HCT116 (cell line): ENCODE data around the gene RORB. TPM values are rescaled to one million over a fixed set of nuclear protein-coding genes. Genes with fewer than 3 reads are reported as not detected.

Experiments used
- ATAC-seq: fragments of 200-7000 bp; cut with Tn5 transposase; 2 replicates; pipeline ENCODE4 v1.9.1; 2020; ENCODE audit warnings: mild to moderate bottlenecking, moderate library complexity
- BruUV-seq: library from RNA; stranded (reverse); fragments of 400-500 nt; replicated peaks from 2 replicates; lab custom pipeline; 2021; lab: Mats Ljungman, UMichigan
- CTCF ChIA-PET: fragments of 300-600 bp; sonication (Branson Sonifier 250); formaldehyde crosslinking; loops from one replicate; lab custom pipeline; 2021; ENCODE audit warnings: antibody characterized with exemption; lab: Charles Lee
- POLR2A ChIA-PET: fragments of 300-600, 350-600 bp; sonication (Branson Sonifier 250); formaldehyde crosslinking; loops from one replicate; lab custom pipeline; 2021; ENCODE audit warnings: antibody characterized with exemption; lab: Charles Lee
- RAD21 ChIA-PET, 2 experiments: fragments of 300-600 bp; sonication (Branson Sonifier 250); formaldehyde crosslinking; loops; one replicate each; lab custom pipeline; 2023; ENCODE audit warnings: low total read pairs in 2 of 2; ENCODE audit not compliant: uncharacterized antibody in 2 of 2, unreplicated experiment in 2 of 2, low non-redundant PET in 1 of 2; lab: Charles Lee
- DNase-seq: peaks from one replicate; pipeline ENCODE4 v3.0.0-alpha.2; 2010; ENCODE audit warnings: low read depth, low spot score
- H2AFZ ChIP-seq: fragments of 200-600 bp; shearing (Covaris generic), sonication (generic); 2 replicates; pipeline ENCODE4 v1.6.1; 2017; ENCODE audit warnings: low read depth, mixed run types, mixed read lengths, antibody characterized with exemption, low read length; ENCODE audit not compliant: poor library complexity, severe bottlenecking
- H3K27ac ChIP-seq: 2 replicates; pipeline ENCODE4 v1.5.1; 2012; ENCODE audit warnings: low read depth, low read length
- H3K27me3 ChIP-seq: fragments of 200-600 bp; sonication (generic); 2 replicates; pipeline ENCODE4 v1.6.1; 2016; ENCODE audit warnings: mixed run types, low read length, mixed read lengths; ENCODE audit not compliant: insufficient read depth
- H3K36me3 ChIP-seq, 2 experiments: fragments of 200-500 bp in 1 of 2; fragments of 200-600 bp in 1 of 2; sonication (Bioruptor generic) in 1 of 2; sonication (generic) in 1 of 2; 2 replicates each; pipeline versions ENCODE4 v1.5.1 to v1.6.1; 2014 to 2016; ENCODE audit warnings: low read length in 2 of 2, inconsistent platforms in 1 of 2, mixed read lengths in 1 of 2, mixed run types in 1 of 2; ENCODE audit not compliant: insufficient read depth in 2 of 2, control insufficient read depth in 1 of 2
- H3K4me1 ChIP-seq, 2 experiments: fragments of 200-600 bp in 1 of 2; sonication (generic) in 1 of 2; 2 replicates each; pipeline versions ENCODE4 v1.5.1 to v1.6.1; 2012 to 2017; ENCODE audit warnings: low read length in 2 of 2, inconsistent platforms in 1 of 2, mild to moderate bottlenecking in 1 of 2, mixed read lengths in 1 of 2, mixed run types in 1 of 2, moderate library complexity in 1 of 2; ENCODE audit not compliant: insufficient read depth in 2 of 2, control insufficient read depth in 1 of 2
- H3K4me2 ChIP-seq: fragments of 200-600 bp; sonication (generic); 2 replicates; pipeline ENCODE4 v1.6.1; 2017; ENCODE audit warnings: mixed run types, low read length, mixed read lengths
- H3K4me3 ChIP-seq, 2 experiments: fragments of 200-600 bp in 1 of 2; sonication (generic) in 1 of 2; replicated peaks in 1 of 2; 2 replicates each; pipeline ENCODE4 v1.5.1; 2011 to 2016; ENCODE audit warnings: low read length in 2 of 2, control low read depth in 1 of 2, low read depth in 1 of 2, mild to moderate bottlenecking in 1 of 2, mixed read lengths in 1 of 2, mixed run types in 1 of 2
- H3K79me2 ChIP-seq: fragments of 200-600 bp; sonication (generic); 2 replicates; pipeline ENCODE4 v1.6.1; 2017; ENCODE audit warnings: mild to moderate bottlenecking, mixed run types, low read length, moderate library complexity, mixed read lengths; ENCODE audit not compliant: insufficient read depth
- H3K9ac ChIP-seq: fragments of 200-600 bp; sonication (generic); 2 replicates; pipeline ENCODE4 v1.6.1; 2016; ENCODE audit warnings: low read length, mixed read lengths
- H3K9me2 ChIP-seq: fragments of 200-600 bp; sonication (generic), shearing (Covaris generic); 2 replicates; pipeline ENCODE4 v1.6.1; 2017; ENCODE audit warnings: mixed run types, mild to moderate bottlenecking, moderate library complexity; ENCODE audit not compliant: insufficient read depth
- H3K9me3 ChIP-seq, 2 experiments: fragments of 200-500 bp in 1 of 2; fragments of 200-600 bp in 1 of 2; sonication (Bioruptor generic) in 1 of 2; sonication (generic) in 1 of 2; 2 replicates each; pipeline ENCODE4 v1.6.1; 2014 to 2017; ENCODE audit warnings: low read length in 2 of 2, mixed read lengths in 2 of 2, inconsistent platforms in 1 of 2, low read depth in 1 of 2, mild to moderate bottlenecking in 1 of 2, mixed run types in 1 of 2, moderate library complexity in 1 of 2; ENCODE audit not compliant: control insufficient read depth in 1 of 2, insufficient read depth in 1 of 2
- H4K20me1 ChIP-seq: fragments of 200-600 bp; sonication (generic), shearing (Covaris generic); 2 replicates; pipeline ENCODE4 v1.6.1; 2017; ENCODE audit warnings: mixed run types, mild to moderate bottlenecking, moderate library complexity; ENCODE audit not compliant: insufficient read depth
- ATF3 ChIP-seq: IDR thresholded peaks from 2 replicates; pipeline ENCODE4 v1.6.1; 2012
- CBX3 ChIP-seq: IDR thresholded peaks from 2 replicates; pipeline ENCODE4 v1.6.1; 2012; ENCODE audit warnings: low read depth
- CEBPB ChIP-seq: IDR thresholded peaks from 2 replicates; pipeline ENCODE4 v1.6.1; 2012; ENCODE audit warnings: low read depth
- CTCF ChIP-seq, 3 experiments: fragments of 200-600 bp in 1 of 3; sonication (generic) in 1 of 3; IDR thresholded peaks in 2 of 3; conservative IDR thresholded peaks in 1 of 3; 2 replicates each; pipeline ENCODE4 v1.5.1; 2012 to 2017; ENCODE audit warnings: low read depth in 2 of 3, low read length in 2 of 3, antibody characterized with exemption in 1 of 3, borderline replicate concordance in 1 of 3, control low read depth in 1 of 3, mild to moderate bottlenecking in 1 of 3, mixed read lengths in 1 of 3, mixed run types in 1 of 3, moderate library complexity in 1 of 3; ENCODE audit not compliant: insufficient read depth in 1 of 3
- EGR1 ChIP-seq: IDR thresholded peaks from 2 replicates; pipeline ENCODE4 v1.6.1; 2012; ENCODE audit warnings: low read depth
- EZH2phosphoT487 ChIP-seq: fragments of 200-600 bp; IDR thresholded peaks from 2 replicates; pipeline ENCODE4 v1.6.1; 2018; ENCODE audit warnings: antibody characterized with exemption, borderline replicate concordance
- FOSL1 ChIP-seq: IDR thresholded peaks from 2 replicates; pipeline ENCODE4 v1.6.1; 2012; ENCODE audit warnings: low read depth
- JUND ChIP-seq: IDR thresholded peaks from 2 replicates; pipeline ENCODE4 v1.6.1; 2012
- MAX ChIP-seq: IDR thresholded peaks from 2 replicates; pipeline ENCODE4 v1.6.1; 2012
- POLR2A ChIP-seq: IDR thresholded peaks from 2 replicates; pipeline ENCODE4 v1.7.0; 2011; ENCODE audit warnings: borderline replicate concordance; ENCODE audit not compliant: insufficient read depth, insufficient read length; ENCODE audit errors: extremely low read depth
- POLR2AphosphoS5 ChIP-seq: IDR thresholded peaks from 2 replicates; pipeline ENCODE4 v1.6.1; 2011; ENCODE audit warnings: mild to moderate bottlenecking, low read depth, low read length, moderate library complexity
- RAD21 ChIP-seq: IDR thresholded peaks from 2 replicates; pipeline ENCODE4 v1.6.1; 2012; ENCODE audit warnings: low read depth, mild to moderate bottlenecking
- SIN3A ChIP-seq: IDR thresholded peaks from 2 replicates; pipeline ENCODE4 v1.6.1; 2012; ENCODE audit warnings: low read depth
- SP1 ChIP-seq: IDR thresholded peaks from 2 replicates; pipeline ENCODE4 v1.6.1; 2012; ENCODE audit warnings: low read depth
- SRF ChIP-seq: IDR thresholded peaks from 2 replicates; pipeline ENCODE4 v1.6.1; 2012; ENCODE audit warnings: low read depth
- YY1 ChIP-seq: IDR thresholded peaks from 2 replicates; pipeline ENCODE4 v1.6.1; 2011; ENCODE audit warnings: low read length, low read depth, moderate library complexity, mild to moderate bottlenecking; ENCODE audit not compliant: insufficient replicate concordance; ENCODE audit errors: extremely low read depth
- ZBTB33 ChIP-seq: IDR thresholded peaks from 2 replicates; pipeline ENCODE4 v1.6.1; 2011; ENCODE audit warnings: mild to moderate bottlenecking, low read length, moderate library complexity; ENCODE audit not compliant: insufficient replicate concordance; ENCODE audit errors: extremely low read depth
- ZNF274 ChIP-seq: fragments of 200-500 bp; sonication (Bioruptor generic); IDR thresholded peaks from 2 replicates; pipeline ENCODE4 v1.6.1; 2014; ENCODE audit warnings: mild to moderate bottlenecking, low read depth, low read length, inconsistent platforms
- intact Hi-C: fragments of 100-400 bp; cut with micrococcal nuclease; formaldehyde crosslinking; loops from 2 replicates; pipeline ENCODE4 v1.10.0; 2022
- total RNA-seq: library from RNA; stranded (reverse); gene quantifications from one replicate; pipeline ENCODE4 v1.2.1, GENCODE V29; 2021; ENCODE audit not compliant: unreplicated experiment

The RORB gene
- total RNA-seq, 1 experiment from 2014 or later: 0.02 TPM

- CTCF ChIA-PET: no interaction called here
- H3K9me2 ChIP-seq: no peaks in the 10 kb centered on the region
- H4K20me1 ChIP-seq: no peaks in the 10 kb centered on the region
- no peak overlapping the region for H3K27ac ChIP-seq
- POLR2A ChIA-PET: no interaction called here
- intact Hi-C loops: no loop called here
- H3K4me1 ChIP-seq: no peaks in the 10 kb centered on the region
- RAD21 ChIA-PET: no interaction called here
- H3K9me3 ChIP-seq: no peaks in the 10 kb centered on the region
- no peak overlapping the region for H3K4me2 ChIP-seq
- H3K4me3 ChIP-seq: no peak overlapping the region
- DNase-seq (no peak), ATAC-seq (no peak)
- BruUV-seq: no TSS peak
- TF ChIP-seq SIN3A (no peak), ATF3 (no peak), SP1 (no peak), POLR2AphosphoS5 (no peak)
- no peaks in the 10 kb centered on the region for H3K36me3 ChIP-seq
- H3K9ac ChIP-seq: no peak overlapping the region
- H3K79me2 ChIP-seq: no peaks in the 10 kb centered on the region
- H2AFZ ChIP-seq: no peak overlapping the region
- H3K27me3 ChIP-seq: peaks cover 16% of the 10 kb centered on the region; the same call in 1 of the 2 replicates
Observed at GRCh38 chr9:74519419-74519818, 22.3 kb downstream of the RORB start.

- DNase-seq: no peak
- no peaks in the 10 kb centered on the region for H3K4me1 ChIP-seq
- ChIA-PET CTCF (no interaction called here), RAD21 (no interaction called here), POLR2A (no interaction called here)
- no peaks in the 10 kb centered on the region for H4K20me1 ChIP-seq
- H2AFZ ChIP-seq: no peak overlapping the region
- no peak for TF ChIP-seq CEBPB
- no peak for TF ChIP-seq CBX3
- TF ChIP-seq SRF: no peak
- TF ChIP-seq FOSL1: no peak
- TF ChIP-seq EZH2phosphoT487: no peak
- no peak for TF ChIP-seq JUND
- TF ChIP-seq YY1: no peak
- no peak for TF ChIP-seq RAD21
- no peak for TF ChIP-seq POLR2A
- TF ChIP-seq ATF3: no peak
- TF ChIP-seq ZBTB33: no peak
- no peak for TF ChIP-seq CTCF (IDR thresholded peaks at IDR 0.05 in 2 of 3, conservative IDR thresholded peaks at IDR 0.05 in 1 of 3; ENCODE audit: borderline replicate concordance in 1 of 3, insufficient read depth in 1 of 3, low read depth in 2 of 3, low read length in 2 of 3)
- no peak for TF ChIP-seq POLR2AphosphoS5
- no peak for TF ChIP-seq ZNF274
- no peak for TF ChIP-seq SIN3A
- TF ChIP-seq MAX: no peak
- TF ChIP-seq SP1: no peak
- TF ChIP-seq EGR1: no peak
- H3K9me3 ChIP-seq: no peaks in the 10 kb centered on the region
- no TSS peak for BruUV-seq
- ATAC-seq: no peak
- no peak overlapping the region for H3K4me2 ChIP-seq
- H3K9ac ChIP-seq: no peak overlapping the region
- no peak overlapping the region for H3K27ac ChIP-seq
- no peaks in the 10 kb centered on the region for H3K79me2 ChIP-seq
- peaks cover 18% of the 10 kb centered on the region for H3K27me3 ChIP-seq
- intact Hi-C loops: no loop called here
- no peaks in the 10 kb centered on the region for H3K36me3 ChIP-seq
- H3K9me2 ChIP-seq: no peaks in the 10 kb centered on the region
- H3K4me3 ChIP-seq: no peak overlapping the region
Observed at GRCh38 chr9:74521009-74521408, 23.9 kb downstream of the RORB start.
